Measurements from ENCODE around the gene GSN.

DNA sequence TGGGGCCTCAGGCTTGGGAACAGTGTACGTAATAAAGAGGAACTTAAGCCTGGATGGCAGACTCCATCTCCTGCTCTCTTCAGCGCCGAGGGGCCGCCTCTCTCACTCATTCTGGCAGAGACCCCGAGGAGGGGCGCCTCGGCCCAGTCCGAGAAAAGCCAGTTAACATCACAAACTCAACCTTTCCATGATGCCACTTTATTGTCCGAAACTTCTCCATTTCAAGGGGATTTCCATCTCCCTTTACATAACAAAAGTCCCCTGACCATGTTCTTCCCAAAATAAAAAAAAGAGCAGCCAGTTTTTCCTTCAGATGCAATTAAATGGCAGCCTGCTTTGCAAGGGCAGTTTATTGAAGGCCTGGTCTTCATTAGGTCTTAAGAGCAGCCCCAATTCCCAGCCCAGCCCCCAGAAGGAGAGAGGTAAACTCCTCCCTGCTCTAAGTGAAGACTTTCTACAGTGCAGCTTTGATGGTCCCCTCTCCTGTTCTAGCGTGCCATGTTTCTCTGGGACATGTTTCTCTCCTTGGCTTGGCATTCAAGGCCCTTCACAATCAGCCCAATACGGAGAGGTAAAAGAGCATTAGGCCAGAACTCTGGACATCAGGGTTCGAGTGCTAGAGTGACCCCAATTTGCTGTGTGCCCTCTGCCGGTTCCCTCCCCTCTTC, 46.8 kb upstream of the GSN start:
- no peak for TF ChIP-seq RXRA (IDR thresholded peaks at IDR 0.05; ENCODE audit: insufficient read depth, low read depth, low read length)
- TF ChIP-seq, protein P1, sequence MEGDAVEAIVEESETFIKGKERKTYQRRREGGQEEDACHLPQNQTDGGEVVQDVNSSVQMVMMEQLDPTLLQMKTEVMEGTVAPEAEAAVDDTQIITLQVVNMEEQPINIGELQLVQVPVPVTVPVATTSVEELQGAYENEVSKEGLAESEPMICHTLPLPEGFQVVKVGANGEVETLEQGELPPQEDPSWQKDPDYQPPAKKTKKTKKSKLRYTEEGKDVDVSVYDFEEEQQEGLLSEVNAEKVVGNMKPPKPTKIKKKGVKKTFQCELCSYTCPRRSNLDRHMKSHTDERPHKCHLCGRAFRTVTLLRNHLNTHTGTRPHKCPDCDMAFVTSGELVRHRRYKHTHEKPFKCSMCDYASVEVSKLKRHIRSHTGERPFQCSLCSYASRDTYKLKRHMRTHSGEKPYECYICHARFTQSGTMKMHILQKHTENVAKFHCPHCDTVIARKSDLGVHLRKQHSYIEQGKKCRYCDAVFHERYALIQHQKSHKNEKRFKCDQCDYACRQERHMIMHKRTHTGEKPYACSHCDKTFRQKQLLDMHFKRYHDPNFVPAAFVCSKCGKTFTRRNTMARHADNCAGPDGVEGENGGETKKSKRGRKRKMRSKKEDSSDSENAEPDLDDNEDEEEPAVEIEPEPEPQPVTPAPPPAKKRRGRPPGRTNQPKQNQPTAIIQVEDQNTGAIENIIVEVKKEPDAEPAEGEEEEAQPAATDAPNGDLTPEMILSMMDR (IDR thresholded peaks at IDR 0.05; ENCODE audit: control extremely low read depth in 1 of 3, insufficient read depth in 1 of 3, low read depth in 1 of 3, low read length in 3 of 3): no peak
- TF ChIP-seq POLR2AphosphoS5 (IDR thresholded peaks at IDR 0.05; ENCODE audit: low read depth, low read length): no peak
- TF ChIP-seq ZNF274 (IDR thresholded peaks at IDR 0.05; ENCODE audit: borderline replicate concordance, extremely low read depth, low read length): no peak
- peak; percentile 35; the same call in 1 of the 2 replicates for TF ChIP-seq TEAD4 (IDR thresholded peaks at IDR 0.05; ENCODE audit: low read depth, low read length)
- no peak for TF ChIP-seq SP1 (IDR thresholded peaks at IDR 0.05; ENCODE audit: low read depth, low read length)
- TF ChIP-seq KDM5A (IDR thresholded peaks at IDR 0.05; ENCODE audit: low read length): no peak
- TF ChIP-seq EP300 (IDR thresholded peaks at IDR 0.05; ENCODE audit: borderline replicate concordance in 1 of 2, low read depth in 2 of 2, low read length in 2 of 2): peak in 1 of 2 experiments; percentile 91; a peak in 1 of 3 replicates
- TF ChIP-seq GTF2F1 (IDR thresholded peaks at IDR 0.05; ENCODE audit: borderline replicate concordance, low read depth, low read length): 0 out of 2 replicates have a peak, but pooled peaks have one; percentile 50
- no peak; the same call in 1 of the 2 replicates for TF ChIP-seq BRCA1 (IDR thresholded peaks at IDR 0.05; ENCODE audit: low read depth, low read length)
- no peak for TF ChIP-seq SIN3A (conservative IDR thresholded peaks at IDR 0.05 in 1 of 2, IDR thresholded peaks at IDR 0.05 in 1 of 2; ENCODE audit: low read depth in 1 of 2, low read length in 2 of 2)

All from H1 (cell line).